GM12892 (cell line): Measurements from ENCODE around the gene PARVB.

Experiments used
- POLR2A ChIP-seq: IDR thresholded peaks from 2 replicates; pipeline ENCODE4 v1.6.1; 2011; ENCODE audit warnings: low read depth, low read length, control low read depth
- POLR2AphosphoS5 ChIP-seq: IDR thresholded peaks from 2 replicates; pipeline ENCODE4 v1.6.1; 2011; ENCODE audit warnings: low read depth, low read length, control low read depth
- TAF1 ChIP-seq: IDR thresholded peaks from 2 replicates; pipeline ENCODE4 v1.6.1; 2011; ENCODE audit warnings: low read depth, mild to moderate bottlenecking, control low read depth, low read length, borderline replicate concordance

GRCh38 chr22:44028091-44028490, 4.0 kb downstream of the PARVB start:
- TF ChIP-seq POLR2A (no peak), POLR2AphosphoS5 (no peak), TAF1 (no peak)
